GM12878 (cell line): Measurements from ENCODE around the gene RTN4. TPM values are rescaled to one million over a fixed set of nuclear protein-coding genes. Genes with fewer than 3 reads are reported as not detected.

Experiments
- ATAC-seq: fragments of 200-7000 bp; cut with Tn5 transposase; 3 replicates; pipeline ENCODE4 v1.9.1; 2020; ENCODE audit warnings: mild to moderate bottlenecking, moderate library complexity
- BruUV-seq: library from RNA; stranded (reverse); fragments of 400-500 nt; replicated peaks from 2 replicates; lab custom pipeline; 2021; lab: Mats Ljungman, UMichigan
- CTCF ChIA-PET: fragments of 300-600 bp; sonication (Branson Sonifier 250); formaldehyde crosslinking; extraction: SDS; loops from one replicate; lab custom pipeline; 2021; ENCODE audit warnings: inconsistent platforms; lab: Yijun Ruan, JAX
- POLR2A ChIA-PET: fragments of 350-600 bp; formaldehyde crosslinking; extraction: SDS; loops from one replicate; lab custom pipeline; 2021; ENCODE audit warnings: inconsistent platforms; lab: Charles Lee
- RAD21 ChIA-PET: fragments of 300-600 bp; sonication (Branson Sonifier 250); formaldehyde crosslinking; loops from one replicate; lab custom pipeline; 2023; ENCODE audit warnings: antibody characterized with exemption; ENCODE audit not compliant: unreplicated experiment; lab: Charles Lee
- SMC1A ChIA-PET: fragments of 300-600 bp; sonication (Branson Sonifier 250); formaldehyde crosslinking; loops from one replicate; lab custom pipeline; 2023; ENCODE audit not compliant: unreplicated experiment, uncharacterized antibody; lab: Charles Lee
- DNase-seq: peaks from one replicate; pipeline ENCODE4 v3.0.0-alpha.2; 2011; ENCODE audit warnings: low read depth, low spot score
- FAIRE-seq: peaks from 3 replicates; lab custom pipeline; 2011; peaks lifted over from hg19 to GRCh38; lab: Jason Lieb, UNC
- H2AFZ ChIP-seq: 2 replicates; pipeline ENCODE4 v1.6.0; 2011; ENCODE audit warnings: low read depth, low read length, control low read depth; ENCODE audit not compliant: control insufficient read depth
- H3K27ac ChIP-seq: 2 replicates; pipeline ENCODE4 v1.5.1; 2011; ENCODE audit warnings: control low read depth; ENCODE audit not compliant: control insufficient read depth, insufficient read depth
- H3K27me3 ChIP-seq, 2 experiments: replicated peaks in 1 of 2; 2 replicates each; pipeline versions ENCODE4 v1.6.0 to v1.6.1; 2011; ENCODE audit warnings: low read length in 1 of 2; ENCODE audit not compliant: control insufficient read depth in 2 of 2, insufficient read depth in 2 of 2
- H3K36me3 ChIP-seq, 2 experiments: 2 replicates each; pipeline ENCODE4 v1.5.1; 2011; ENCODE audit warnings: low read length in 1 of 2; ENCODE audit not compliant: control insufficient read depth in 2 of 2, insufficient read depth in 2 of 2
- H3K4me1 ChIP-seq: 2 replicates; pipeline ENCODE4 v1.6.1; 2011; ENCODE audit warnings: mild to moderate bottlenecking, low read length, moderate library complexity, mixed read lengths; ENCODE audit not compliant: control insufficient read depth, insufficient read depth
- H3K4me2 ChIP-seq: 2 replicates; pipeline ENCODE4 v1.6.0; 2011; ENCODE audit warnings: control low read depth; ENCODE audit not compliant: control insufficient read depth, insufficient read depth
- H3K4me3 ChIP-seq: fragments of 200-600 bp; sonication (generic); 2 replicates; pipeline ENCODE4 v1.5.1; 2016
- H3K79me2 ChIP-seq: 2 replicates; pipeline ENCODE4 v1.6.0; 2011; ENCODE audit warnings: low read length; ENCODE audit not compliant: control insufficient read depth, insufficient read depth
- H3K9ac ChIP-seq: 2 replicates; pipeline ENCODE4 v1.8.0; 2011; ENCODE audit warnings: low read length, control low read depth, mixed read lengths; ENCODE audit not compliant: control insufficient read depth, insufficient read depth
- H3K9me3 ChIP-seq: replicated peaks from 3 replicates; pipeline ENCODE4 v1.5.1; 2011; ENCODE audit warnings: mild to moderate bottlenecking, low read length; ENCODE audit not compliant: control insufficient read depth, insufficient read depth
- H4K20me1 ChIP-seq: 2 replicates; pipeline ENCODE4 v1.6.0; 2011; ENCODE audit not compliant: control insufficient read depth, insufficient read depth
- CHD2 ChIP-seq: IDR thresholded peaks from 2 replicates; pipeline ENCODE4 v1.6.1; 2011; ENCODE audit warnings: low read depth, low read length, improper control_type of control experiment, borderline replicate concordance
- E4F1 ChIP-seq: fragments of 450-650 bp; IDR thresholded peaks from 2 replicates; pipeline ENCODE4 v1.6.1; 2018; ENCODE audit warnings: borderline replicate concordance, mild to moderate bottlenecking; ENCODE audit not compliant: partially characterized antibody
- HDAC6 ChIP-seq: fragments of 200-600 bp; sonication (generic); IDR thresholded peaks from one replicate; pipeline ENCODE4 v1.8.0; 2017; ENCODE audit warnings: antibody characterized with exemption; ENCODE audit not compliant: unreplicated experiment
- SMAD1 ChIP-seq: fragments of 450-650 bp; IDR thresholded peaks from 2 replicates; pipeline ENCODE4 v1.6.1; 2018; ENCODE audit warnings: mild to moderate bottlenecking, low read depth; ENCODE audit not compliant: partially characterized antibody
- STAT3 ChIP-seq: IDR thresholded peaks from 2 replicates; pipeline ENCODE4 v1.6.1; 2011; ENCODE audit warnings: low read depth, low read length, improper control_type of control experiment
- WGBS: methylation state at CpG from one replicate; pipeline ENCODE4 v1.1.6; 2016; ENCODE audit warnings: low lambda C conversion rate; ENCODE audit not compliant: insufficient replicate concordance, insufficient coverage; ENCODE audit errors: missing lambda C conversion rate; 5-methylcytosine and 5-hydroxymethylcytosine counted together
- in situ Hi-C: fragments of 300-500 bp; cut with MboI; formaldehyde crosslinking; loops from 9 replicates; pipeline ENCODE4 v1.14.3; 2018; ENCODE audit warnings: mixed read lengths
- intact Hi-C: fragments of 100-400 bp; cut with micrococcal nuclease; formaldehyde crosslinking; loops from one replicate; pipeline ENCODE4 v1.14.2; 2022; ENCODE audit not compliant: unreplicated experiment
- polyA plus RNA-seq, 11 experiments: library from polyadenylated mRNA; depleted of rRNA in 4 of 11; unstranded in 6 of 11; stranded (reverse) in 5 of 11; fragments of >200 nt; fragmentation: Nextera tagmentation in 4 of 11; fragmentation: Illumina TruSeq in 1 of 11; extraction: Ambion mirVana in 4 of 11; extraction: Trizol in 1 of 11; gene quantifications; 1 replicate in 1 of 11; 2 replicates in 10 of 11; pipeline versions ENCODE4 v1.2.1 to v1.2.3, GENCODE V29; 2011 to 2016; ENCODE audit warnings: inconsistent platforms in 2 of 11, missing spikeins in 2 of 11, low read depth in 1 of 11
- total RNA-seq, 4 experiments: library from RNA; depleted of rRNA in 3 of 4; stranded (reverse); fragments of >200 nt in 3 of 4; fragmentation: Illumina TruSeq in 1 of 4; extraction: Trizol in 1 of 4; gene quantifications; 2 replicates each; pipeline versions ENCODE4 v1.2.1 to v1.2.3, GENCODE V29; 2013 to 2021
- TF ChIP-seq, protein P1 (sequence below): IDR thresholded peaks from 2 replicates; pipeline ENCODE4 v1.6.1; 2011; ENCODE audit warnings: low read depth, low read length, improper control_type of control experiment, borderline replicate concordance
- TF ChIP-seq, protein P2 (sequence below): fragments of 450-650 bp; IDR thresholded peaks from 2 replicates; pipeline ENCODE4 v1.6.1; 2017; ENCODE audit warnings: mild to moderate bottlenecking, moderate library complexity

RTN4 gene
- total and polyA plus RNA-seq, 10 of the 15 experiments (the other 5 are each of a cell fraction or from before 2014, with no cell fraction given), result 56.0 to 133 (median 83.3) TPM

GRCh38 chr2:55006306-55006705 is 43.9 kb downstream of the RTN4 start (continued):
- TF ChIP-seq, protein P1, sequence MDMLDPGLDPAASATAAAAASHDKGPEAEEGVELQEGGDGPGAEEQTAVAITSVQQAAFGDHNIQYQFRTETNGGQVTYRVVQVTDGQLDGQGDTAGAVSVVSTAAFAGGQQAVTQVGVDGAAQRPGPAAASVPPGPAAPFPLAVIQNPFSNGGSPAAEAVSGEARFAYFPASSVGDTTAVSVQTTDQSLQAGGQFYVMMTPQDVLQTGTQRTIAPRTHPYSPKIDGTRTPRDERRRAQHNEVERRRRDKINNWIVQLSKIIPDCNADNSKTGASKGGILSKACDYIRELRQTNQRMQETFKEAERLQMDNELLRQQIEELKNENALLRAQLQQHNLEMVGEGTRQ, result no peak
- TF ChIP-seq CHD2, result no peak
- TF ChIP-seq HDAC6, result no peak
- TF ChIP-seq E4F1, result no peak

GRCh38 chr2:55003706-55004639 is 46.3 kb downstream of the RTN4 start:
- Histone ChIP-seq H3K4me2 (no peak overlapping the region), H3K27me3 (no peaks in the 10 kb centered on the region), H3K9me3 (no peaks in the 10 kb centered on the region), H3K4me3 (no peak overlapping the region), H3K79me2 (peaks cover 68% of the 10 kb centered on the region), H3K9ac (no peak overlapping the region), H3K36me3 (no peaks in the 10 kb centered on the region), H3K4me1 (peaks cover 8% of the 10 kb centered on the region; the same call in 1 of the 2 replicates), H4K20me1 (no peaks in the 10 kb centered on the region), H2AFZ (no peak overlapping the region), H3K27ac (no peak overlapping the region)
- FAIRE-seq (no peak), DNase-seq (no peak), ATAC-seq (no peak)
- in situ Hi-C loops (no loop called here), intact Hi-C loops (no loop called here)
- POLR2A ChIA-PET, result no interaction called here
- 92% methylated on average over 10 of the region's 10 CpGs for WGBS
- RAD21 ChIA-PET, result interaction anchor here (0.9 kb wide), 1 partner anchor 25 kb away, joined by 3 read pairs; no protein-coding TSS in a partner anchor
- no peak for TF ChIP-seq STAT3
- TF ChIP-seq SMAD1, result no peak
- TF ChIP-seq, protein P2, sequence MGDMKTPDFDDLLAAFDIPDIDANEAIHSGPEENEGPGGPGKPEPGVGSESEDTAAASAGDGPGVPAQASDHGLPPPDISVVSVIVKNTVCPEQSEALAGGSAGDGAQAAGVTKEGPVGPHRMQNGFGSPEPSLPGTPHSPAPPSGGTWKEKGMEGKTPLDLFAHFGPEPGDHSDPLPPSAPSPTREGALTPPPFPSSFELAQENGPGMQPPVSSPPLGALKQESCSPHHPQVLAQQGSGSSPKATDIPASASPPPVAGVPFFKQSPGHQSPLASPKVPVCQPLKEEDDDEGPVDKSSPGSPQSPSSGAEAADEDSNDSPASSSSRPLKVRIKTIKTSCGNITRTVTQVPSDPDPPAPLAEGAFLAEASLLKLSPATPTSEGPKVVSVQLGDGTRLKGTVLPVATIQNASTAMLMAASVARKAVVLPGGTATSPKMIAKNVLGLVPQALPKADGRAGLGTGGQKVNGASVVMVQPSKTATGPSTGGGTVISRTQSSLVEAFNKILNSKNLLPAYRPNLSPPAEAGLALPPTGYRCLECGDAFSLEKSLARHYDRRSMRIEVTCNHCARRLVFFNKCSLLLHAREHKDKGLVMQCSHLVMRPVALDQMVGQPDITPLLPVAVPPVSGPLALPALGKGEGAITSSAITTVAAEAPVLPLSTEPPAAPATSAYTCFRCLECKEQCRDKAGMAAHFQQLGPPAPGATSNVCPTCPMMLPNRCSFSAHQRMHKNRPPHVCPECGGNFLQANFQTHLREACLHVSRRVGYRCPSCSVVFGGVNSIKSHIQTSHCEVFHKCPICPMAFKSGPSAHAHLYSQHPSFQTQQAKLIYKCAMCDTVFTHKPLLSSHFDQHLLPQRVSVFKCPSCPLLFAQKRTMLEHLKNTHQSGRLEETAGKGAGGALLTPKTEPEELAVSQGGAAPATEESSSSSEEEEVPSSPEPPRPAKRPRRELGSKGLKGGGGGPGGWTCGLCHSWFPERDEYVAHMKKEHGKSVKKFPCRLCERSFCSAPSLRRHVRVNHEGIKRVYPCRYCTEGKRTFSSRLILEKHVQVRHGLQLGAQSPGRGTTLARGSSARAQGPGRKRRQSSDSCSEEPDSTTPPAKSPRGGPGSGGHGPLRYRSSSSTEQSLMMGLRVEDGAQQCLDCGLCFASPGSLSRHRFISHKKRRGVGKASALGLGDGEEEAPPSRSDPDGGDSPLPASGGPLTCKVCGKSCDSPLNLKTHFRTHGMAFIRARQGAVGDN, result no peak
- CTCF ChIA-PET, result interaction anchor here (1.3 to 1.9 kb wide), 2 partner anchors 8 to 27 kb away, joined by 3 to 5 read pairs; no protein-coding TSS in a partner anchor
- no TSS peak for BruUV-seq
- SMC1A ChIA-PET, result interaction anchor here (0.8 to 1.6 kb wide), 4 partner anchors 9 to 176 kb away, joined by 3 to 4 read pairs (median 3); partner anchors contain the start of gene RTN4
